ENCODE results near the gene MME.
"Not testable (repeated sequence)": the region's sequence is repeated elsewhere in the genome, so short reads cannot be mapped to it uniquely, and the experiment has no call there.

Gene MME

GRCh38 chr3:155086051-155086450, 5.9 kb downstream of the MME start:
- no peak for DNase-seq

GRCh38 chr3:155088706-155089345, 8.7 kb downstream of the MME start:
- no peak for DNase-seq

DNA sequence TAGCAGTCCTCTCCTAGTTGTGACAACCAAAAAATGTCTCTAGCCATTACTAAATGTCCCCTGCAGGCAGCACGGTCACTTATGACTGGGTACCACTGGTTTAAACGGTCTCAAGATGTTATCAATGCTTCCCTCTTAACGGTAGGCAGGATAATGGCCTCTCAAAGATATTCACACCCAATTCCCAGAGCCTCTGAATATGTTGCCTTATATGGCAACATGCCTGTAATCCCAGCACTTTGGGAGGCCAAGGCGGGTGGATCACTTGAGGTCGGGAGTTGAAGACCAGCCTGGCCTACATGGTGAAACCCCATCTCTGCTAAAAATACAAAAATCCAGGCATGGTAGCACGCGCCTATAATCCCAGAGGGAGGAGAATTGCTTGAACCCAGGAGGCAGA, 9.4 kb downstream of the MME start:
- no peak for DNase-seq

DNA sequence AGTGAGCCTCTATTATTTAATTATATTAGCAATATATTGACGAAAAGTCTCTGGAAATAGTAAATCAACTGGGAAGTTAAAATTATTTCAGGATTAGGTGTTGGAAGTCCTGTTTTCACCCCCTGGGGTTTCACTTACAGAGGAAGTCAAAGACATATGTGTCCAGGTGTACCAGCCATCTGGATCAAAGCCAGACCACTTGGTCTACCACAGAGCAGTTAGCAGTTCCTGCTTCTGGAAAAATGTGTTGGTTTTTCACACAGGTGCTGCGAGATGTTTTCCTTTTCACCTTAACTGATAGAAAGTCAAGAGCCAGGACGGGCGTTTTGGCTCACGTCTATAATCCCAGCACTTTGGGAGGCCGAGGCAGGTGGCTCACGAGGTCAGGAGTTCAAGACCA, 13.1 kb downstream of the MME start:
- DNase-seq: no peak

GRCh38 chr3:155096303-155097008, 16.3 kb downstream of the MME start:
- no peak for DNase-seq

- DNase-seq: no peak
These were observed 16.9 kb downstream of the MME start for GRCh38 chr3:155097009-155097349.

DNA sequence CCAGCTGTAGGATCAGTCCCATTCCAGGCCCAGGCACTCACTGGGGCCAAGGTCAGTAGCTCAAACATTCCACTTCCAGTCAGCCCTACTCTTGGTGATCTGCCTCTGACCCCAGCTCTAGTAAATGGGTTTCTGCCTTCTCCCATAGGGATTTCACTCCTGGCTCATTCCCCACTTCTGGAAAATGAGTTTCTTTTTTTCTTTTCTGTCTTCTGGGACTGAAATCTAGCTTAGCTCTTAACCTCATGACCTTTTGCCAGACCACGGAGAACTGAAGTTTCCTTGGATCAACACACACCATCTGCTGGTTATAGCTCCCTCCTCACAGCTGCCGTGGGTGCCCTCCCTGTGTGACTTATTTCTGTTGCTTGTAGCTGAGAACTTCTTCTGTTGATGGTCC, 21.3 kb downstream of the MME start:
- no peak for DNase-seq

- DNase-seq: no peak
These were observed 22.2 kb downstream of the MME start for GRCh38 chr3:155102329-155102728.

DNA sequence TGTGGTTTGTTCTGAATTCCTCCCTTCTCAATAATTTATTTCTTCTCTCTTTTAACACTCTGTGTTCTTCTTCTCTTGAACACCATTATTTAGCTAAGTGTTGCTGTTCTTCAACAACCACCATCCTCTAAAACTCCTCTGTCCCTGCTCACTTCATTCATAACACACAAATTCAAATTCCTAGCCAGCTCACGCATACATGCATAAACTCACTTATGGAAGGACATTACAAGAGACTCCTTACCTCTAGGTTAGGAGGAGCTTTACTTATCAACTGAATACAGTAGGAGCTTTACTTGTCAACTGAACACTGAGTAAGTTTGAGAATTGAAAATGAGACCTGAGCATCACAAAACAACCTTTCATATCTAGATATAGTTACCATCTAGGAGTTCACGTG, 23.6 kb downstream of the MME start:
- no peak for DNase-seq

GRCh38 chr3:155106119-155106518, 26.0 kb downstream of the MME start:
- DNase-seq: no peak

- DNase-seq: no peak
These were observed 29.9 kb downstream of the MME start for GRCh38 chr3:155110022-155110421.

GRCh38 chr3:155110996-155111901, 31.1 kb downstream of the MME start:
- DNase-seq: no peak

DNA sequence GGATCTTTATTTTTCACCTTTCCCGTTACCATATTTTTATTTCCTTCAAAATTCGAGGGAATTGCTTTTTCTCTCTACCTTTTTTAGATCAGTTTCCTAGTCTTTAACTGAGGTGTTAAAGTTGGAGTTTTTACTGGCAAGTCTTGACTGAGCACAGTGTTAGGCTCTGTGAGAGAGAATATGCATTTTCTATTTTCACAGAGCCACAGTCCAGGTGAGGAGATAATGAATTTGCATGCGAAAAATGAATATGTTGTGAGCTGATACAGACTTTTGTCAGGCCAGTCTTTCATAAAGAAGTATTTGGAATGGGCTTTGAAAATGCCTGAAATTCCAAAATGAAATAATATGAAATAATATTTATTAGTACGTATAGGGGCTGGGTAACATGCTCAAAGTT, 31.9 kb downstream of the MME start:
- no peak for DNase-seq

DNA sequence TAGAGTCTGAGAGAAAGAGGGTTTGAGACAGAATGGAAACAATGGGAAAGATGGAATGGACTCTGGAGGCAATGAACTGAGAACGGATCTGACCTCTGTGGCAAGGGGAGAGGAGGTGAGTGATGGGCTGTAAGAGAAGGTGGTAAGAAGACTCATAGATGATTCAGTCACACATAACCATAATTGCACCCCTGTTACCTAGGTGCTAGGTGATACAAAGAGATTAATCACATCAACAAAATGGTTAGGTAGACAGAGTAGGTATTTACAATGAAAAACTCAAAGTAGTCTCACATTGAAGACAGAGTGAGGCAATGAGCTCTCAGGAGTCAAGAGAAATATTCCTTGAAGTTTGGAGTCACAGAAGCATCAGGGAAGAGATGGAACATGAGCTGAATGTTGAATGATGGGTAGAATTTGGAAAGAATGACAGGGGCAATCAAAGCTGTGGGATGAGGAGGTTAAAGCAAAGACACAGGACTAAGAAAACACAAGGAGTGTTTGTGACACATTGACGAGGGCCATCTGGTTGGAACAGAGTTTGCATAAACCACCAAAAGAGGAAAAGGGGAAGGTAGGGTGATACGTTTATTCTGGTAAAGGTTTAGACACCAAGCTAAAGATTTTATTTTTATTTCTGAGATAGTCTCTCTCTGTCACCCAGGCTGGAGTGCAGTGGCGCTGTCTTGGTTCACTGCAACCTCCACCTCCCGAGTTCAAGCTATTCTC, 32.7 kb downstream of the MME start:
- no peak for DNase-seq

DNA sequence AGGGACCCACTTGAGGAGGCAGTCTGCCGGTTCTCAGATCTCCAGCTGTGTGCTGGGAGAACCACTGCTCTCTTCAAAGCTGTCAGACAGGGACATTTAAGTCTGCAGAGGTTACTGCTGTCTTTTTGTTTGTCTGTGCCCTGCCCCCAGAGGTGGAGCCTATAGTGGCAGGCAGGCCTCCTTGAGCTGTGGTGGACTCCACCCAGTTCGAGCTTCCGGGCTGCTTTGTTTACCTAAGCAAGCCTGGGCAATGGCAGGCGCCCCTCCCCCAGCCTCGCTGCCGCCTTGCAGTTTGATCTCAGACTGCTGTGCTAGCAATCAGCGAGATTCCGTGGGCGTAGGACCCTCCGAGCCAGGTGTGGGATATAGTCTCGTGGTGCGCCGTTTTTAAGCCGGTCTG, 44.6 kb downstream of the MME start:
- not testable (repeated sequence) for DNase-seq

DNA sequence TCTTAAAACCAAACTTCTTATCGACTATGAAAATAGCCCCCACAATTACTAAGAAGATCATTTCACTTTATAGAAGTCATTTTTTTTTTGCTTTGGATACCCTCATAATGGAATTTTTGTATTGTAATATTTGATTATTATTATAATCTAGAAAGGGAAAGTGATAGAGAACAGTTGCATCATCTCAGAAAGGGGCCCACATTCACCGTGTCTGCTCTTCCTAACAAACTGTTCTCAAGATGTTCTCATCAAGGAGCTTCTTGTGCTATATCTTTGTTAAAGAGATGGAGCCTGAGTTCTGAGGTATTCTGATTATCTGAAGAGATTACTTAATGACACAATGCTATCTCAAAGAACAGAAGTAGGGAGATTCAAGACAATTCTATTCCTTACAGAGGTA, 49.3 kb downstream of the MME start:
- no peak for DNase-seq

- no peak for DNase-seq
These were observed 49.9 kb downstream of the MME start for GRCh38 chr3:155130001-155130400.

DNA sequence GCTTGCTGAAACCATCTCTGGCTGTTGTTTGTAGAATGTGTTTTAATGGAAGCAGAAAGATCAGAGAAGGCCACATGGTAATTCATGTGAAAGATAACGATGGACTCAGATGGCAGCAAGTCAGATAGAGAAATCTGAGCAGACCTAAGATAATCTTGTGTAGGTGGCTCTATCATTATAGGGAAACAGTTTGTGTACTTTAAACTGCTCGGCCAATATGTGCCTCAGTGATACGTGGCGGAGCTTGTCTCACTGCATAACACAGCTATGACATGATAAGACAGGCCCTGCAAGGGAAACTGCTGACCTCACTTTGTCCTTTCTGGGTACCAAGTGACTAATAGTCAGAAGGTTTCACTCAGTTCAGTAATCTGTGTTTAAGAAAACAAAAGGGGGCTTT, 51.0 kb downstream of the MME start:
- DNase-seq: no peak

GRCh38 chr3:155134311-155134710, 54.2 kb downstream of the MME start:
- DNase-seq: not testable (repeated sequence)

GRCh38 chr3:155135003-155135402, 54.9 kb downstream of the MME start:
- DNase-seq: no peak

GRCh38 chr3:155138677-155139076, 58.6 kb downstream of the MME start:
- DNase-seq: no peak

- no peak for DNase-seq
These were observed 67.5 kb downstream of the MME start for GRCh38 chr3:155147588-155147987.

GRCh38 chr3:155149494-155149893, 69.4 kb downstream of the MME start:
- no peak for DNase-seq

Measured in activated CD4-positive, alpha-beta T cell treated with anti-CD3 and anti-CD28 coated beads, Interleukin-2, amount 50 U/mL, for 16 hours (primary cell).